ENCODE data around the gene RAB15. TPM values are rescaled to one million over a fixed set of nuclear protein-coding genes. Genes with fewer than 3 reads are reported as not detected.

RAB15 gene
- total RNA-seq, 1 donor from 2014 or later, result 18.2 TPM

DNA sequence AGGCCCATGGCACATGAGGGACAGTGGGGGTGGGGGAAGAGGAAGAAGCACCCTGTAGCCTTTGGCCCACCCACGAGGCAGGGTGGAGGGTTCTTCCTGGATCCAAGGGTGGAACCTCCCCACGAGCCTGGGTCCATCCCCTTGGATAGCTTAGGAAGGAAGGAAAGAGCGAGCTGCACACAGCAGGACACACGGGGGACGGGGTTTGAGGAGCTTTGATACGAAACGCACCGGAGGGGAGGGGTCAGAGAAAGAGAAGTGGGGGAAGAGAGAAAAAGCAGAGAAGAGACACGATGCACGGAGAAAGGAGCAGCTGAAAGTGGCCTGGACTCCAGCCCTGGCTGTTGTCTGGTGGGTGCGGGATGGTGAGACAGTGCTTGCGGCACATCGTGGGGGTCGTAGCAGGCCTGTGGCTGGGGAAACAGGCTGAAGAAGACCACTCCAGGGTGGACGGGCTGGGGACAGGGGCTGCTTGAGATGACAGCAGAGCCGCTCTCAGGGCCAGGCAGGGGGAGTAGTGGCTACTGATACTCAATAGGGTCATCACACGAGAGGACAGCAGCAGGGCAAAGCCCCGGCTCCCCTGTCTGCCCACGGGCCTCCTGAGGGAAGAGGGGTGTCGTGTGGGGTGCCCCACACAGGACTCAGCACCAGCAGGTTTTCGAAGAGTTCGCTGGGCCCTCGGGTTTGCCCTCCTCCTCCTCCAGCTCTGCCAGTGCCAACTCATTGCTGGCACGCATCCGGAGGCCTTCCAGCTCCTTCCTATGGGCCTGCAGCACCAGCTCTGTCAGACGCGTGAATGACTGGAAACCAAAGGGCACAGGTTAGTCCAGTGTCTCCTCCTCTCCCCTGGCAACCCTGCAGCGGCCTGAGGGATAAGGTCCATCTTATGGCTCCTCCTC is 24.2 kb downstream of the RAB15 start:
- Histone ChIP-seq H3K4me3 (ENCODE audit: low read depth, low read length) (no peak overlapping the region), H3K36me3 (ENCODE audit: control insufficient read depth, insufficient read depth, low read length) (no peaks in the 10 kb centered on the region), H3K27me3 (ENCODE audit: control insufficient read depth, insufficient read depth, low read length) (no peaks in the 10 kb centered on the region)
- no peak for DNase-seq (ENCODE audit: low read depth)
- TF ChIP-seq, protein P1, sequence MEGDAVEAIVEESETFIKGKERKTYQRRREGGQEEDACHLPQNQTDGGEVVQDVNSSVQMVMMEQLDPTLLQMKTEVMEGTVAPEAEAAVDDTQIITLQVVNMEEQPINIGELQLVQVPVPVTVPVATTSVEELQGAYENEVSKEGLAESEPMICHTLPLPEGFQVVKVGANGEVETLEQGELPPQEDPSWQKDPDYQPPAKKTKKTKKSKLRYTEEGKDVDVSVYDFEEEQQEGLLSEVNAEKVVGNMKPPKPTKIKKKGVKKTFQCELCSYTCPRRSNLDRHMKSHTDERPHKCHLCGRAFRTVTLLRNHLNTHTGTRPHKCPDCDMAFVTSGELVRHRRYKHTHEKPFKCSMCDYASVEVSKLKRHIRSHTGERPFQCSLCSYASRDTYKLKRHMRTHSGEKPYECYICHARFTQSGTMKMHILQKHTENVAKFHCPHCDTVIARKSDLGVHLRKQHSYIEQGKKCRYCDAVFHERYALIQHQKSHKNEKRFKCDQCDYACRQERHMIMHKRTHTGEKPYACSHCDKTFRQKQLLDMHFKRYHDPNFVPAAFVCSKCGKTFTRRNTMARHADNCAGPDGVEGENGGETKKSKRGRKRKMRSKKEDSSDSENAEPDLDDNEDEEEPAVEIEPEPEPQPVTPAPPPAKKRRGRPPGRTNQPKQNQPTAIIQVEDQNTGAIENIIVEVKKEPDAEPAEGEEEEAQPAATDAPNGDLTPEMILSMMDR (IDR thresholded peaks at IDR 0.05; ENCODE audit: insufficient read depth, low read length, poor library complexity, severe bottlenecking), result no peak

DNA sequence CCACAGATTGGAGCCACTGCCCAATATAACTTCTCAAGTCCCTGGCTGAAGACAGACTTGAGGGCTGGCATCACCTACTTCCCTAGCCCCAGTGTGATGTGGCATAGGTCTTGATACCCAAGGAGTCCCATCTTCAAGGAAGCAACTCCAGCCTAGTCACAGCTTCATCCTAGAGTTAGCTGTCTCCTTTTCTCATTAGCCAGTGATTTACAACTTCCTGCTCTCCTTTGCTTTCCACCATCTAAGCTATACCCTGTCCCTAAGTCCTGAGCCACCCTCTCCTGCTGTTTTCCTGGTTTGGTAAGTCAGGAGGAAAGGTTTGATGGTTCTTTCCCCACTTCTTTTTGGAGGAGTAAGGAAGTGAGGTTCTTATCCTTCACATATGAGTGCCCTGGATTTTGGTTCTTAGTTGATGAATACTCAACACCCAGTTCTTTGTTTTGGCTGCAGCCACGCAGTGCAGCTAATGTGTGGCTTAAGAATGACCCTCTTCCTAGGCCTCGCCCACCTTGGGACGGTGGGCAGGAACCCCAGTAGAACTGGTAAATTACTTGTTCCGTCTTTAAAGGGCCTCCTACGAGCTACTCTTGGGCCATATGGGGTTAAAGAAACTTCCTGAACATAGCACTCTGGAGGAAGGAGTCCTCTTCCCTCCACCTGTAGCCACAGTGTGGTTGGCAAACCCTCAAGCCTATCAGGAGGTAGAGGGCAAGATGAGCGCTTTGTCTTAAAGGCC is 25.7 kb downstream of the RAB15 start:
- Histone ChIP-seq H3K36me3 (ENCODE audit: control insufficient read depth, insufficient read depth, low read length) (no peaks in the 10 kb centered on the region), H3K27me3 (ENCODE audit: control insufficient read depth, insufficient read depth, low read length) (no peaks in the 10 kb centered on the region), H3K4me3 (ENCODE audit: low read depth, low read length) (no peak overlapping the region)
- TF ChIP-seq, protein P1 (IDR thresholded peaks at IDR 0.05; ENCODE audit: insufficient read depth, low read length, poor library complexity, severe bottlenecking), result no peak
- DNase-seq (ENCODE audit: low read depth), result no peak

DNA sequence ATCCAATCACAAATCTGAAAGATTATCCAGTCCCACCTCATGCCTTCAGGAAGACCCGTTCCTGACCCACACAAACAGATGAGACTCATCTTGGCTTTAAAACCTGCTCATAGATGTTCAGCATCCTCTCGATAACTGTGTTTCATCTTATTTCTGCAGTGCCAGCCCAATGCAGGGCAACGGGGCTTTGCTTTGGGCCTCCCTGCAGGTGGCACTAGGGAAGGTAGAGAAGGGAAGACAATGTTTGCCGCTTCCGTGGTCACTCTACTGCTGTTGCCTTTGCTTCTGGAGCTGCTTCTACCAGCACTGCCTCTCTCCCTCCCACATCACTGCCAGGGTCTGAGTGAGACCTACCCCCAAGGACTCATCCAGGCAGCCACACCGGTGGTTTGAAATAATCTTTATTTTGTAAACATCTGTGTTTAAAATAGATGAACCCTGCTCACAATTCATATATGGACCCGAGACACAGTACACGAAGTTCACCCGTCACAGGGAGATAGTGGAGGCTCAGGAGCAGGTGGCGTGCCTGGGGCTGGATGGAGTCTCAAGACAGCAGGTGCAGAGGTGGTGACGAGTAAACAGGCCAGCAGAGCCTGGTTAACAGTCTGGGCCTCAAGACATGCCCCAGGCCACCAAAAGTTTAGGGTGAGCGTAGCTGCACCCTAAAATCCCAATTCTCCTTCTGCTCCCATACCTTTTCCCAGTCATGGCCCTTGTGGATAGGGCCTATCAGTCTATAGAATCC is 26.5 kb downstream of the RAB15 start:
- no peak overlapping the region for H3K4me3 ChIP-seq (ENCODE audit: low read depth, low read length)
- H3K36me3 ChIP-seq (ENCODE audit: control insufficient read depth, insufficient read depth, low read length), result no peaks in the 10 kb centered on the region
- TF ChIP-seq, protein P1 (IDR thresholded peaks at IDR 0.05; ENCODE audit: insufficient read depth, low read length, poor library complexity, severe bottlenecking), result no peak
- DNase-seq (ENCODE audit: low read depth), result no peak
- no peaks in the 10 kb centered on the region for H3K27me3 ChIP-seq (ENCODE audit: control insufficient read depth, insufficient read depth, low read length)

DNA sequence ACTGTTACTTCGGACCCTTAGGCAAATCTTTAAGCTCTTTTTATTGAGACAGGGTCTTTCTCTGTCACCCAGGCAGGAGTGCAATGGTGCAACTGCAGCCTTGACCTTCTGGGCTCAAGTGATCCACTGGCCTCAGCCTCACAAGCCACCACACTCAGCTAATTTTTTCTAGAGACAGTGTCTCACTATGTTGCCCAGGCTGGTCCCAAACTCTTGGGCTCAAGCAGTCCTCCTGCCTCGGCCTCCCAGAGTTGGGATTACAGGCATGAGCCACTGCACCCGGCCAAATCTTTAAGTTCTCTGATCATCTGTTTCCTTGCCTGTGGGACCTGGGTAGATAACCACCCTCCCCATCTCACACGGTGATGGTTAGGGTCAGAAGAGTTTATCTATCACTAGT is 27.3 kb downstream of the RAB15 start:
- DNase-seq (ENCODE audit: low read depth), result no peak
- Histone ChIP-seq H3K27me3 (ENCODE audit: control insufficient read depth, insufficient read depth, low read length) (no peaks in the 10 kb centered on the region), H3K4me3 (ENCODE audit: low read depth, low read length) (no peak overlapping the region), H3K36me3 (ENCODE audit: control insufficient read depth, insufficient read depth, low read length) (no peaks in the 10 kb centered on the region)
- TF ChIP-seq, protein P1 (IDR thresholded peaks at IDR 0.05; ENCODE audit: insufficient read depth, low read length, poor library complexity, severe bottlenecking), result no peak

DNA sequence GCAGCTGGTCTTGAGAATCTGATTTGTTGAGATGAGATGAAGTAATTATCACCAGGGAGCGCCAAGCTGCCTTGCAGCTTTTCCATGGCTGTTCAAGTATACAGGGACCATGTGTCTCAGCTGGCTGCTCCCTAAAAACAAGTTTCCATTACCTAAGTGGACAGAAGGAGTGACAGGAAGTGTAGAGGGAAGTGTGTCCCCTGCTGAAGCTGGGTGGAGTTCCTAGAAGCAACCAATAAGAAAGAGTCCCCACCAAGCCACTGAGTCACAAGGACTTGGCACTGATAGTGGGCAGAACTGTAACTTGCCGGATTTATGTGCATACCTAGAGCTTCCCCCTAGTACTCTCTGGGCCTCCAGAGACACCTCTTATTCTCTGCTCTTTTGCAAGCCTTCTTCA is 28.1 kb downstream of the RAB15 start:
- no peaks in the 10 kb centered on the region for H3K27me3 ChIP-seq (ENCODE audit: control insufficient read depth, insufficient read depth, low read length)
- H3K4me3 ChIP-seq (ENCODE audit: low read depth, low read length), result no peak overlapping the region
- H3K36me3 ChIP-seq (ENCODE audit: control insufficient read depth, insufficient read depth, low read length), result no peaks in the 10 kb centered on the region
- DNase-seq (ENCODE audit: low read depth), result no peak
- TF ChIP-seq, protein P1 (IDR thresholded peaks at IDR 0.05; ENCODE audit: insufficient read depth, low read length, poor library complexity, severe bottlenecking), result no peak

Data from kidney epithelial cell (primary cell).